GM19023 (cell line): Measurements from ENCODE around the gene MON2.
A peak's percentile ranks its signal among the peaks of the same experiment; 100 is the strongest.
"Not testable (repeated sequence)": the region's sequence is repeated elsewhere in the genome, so short reads cannot be mapped to it uniquely, and the experiment has no call there.

Source experiments
- ATAC-seq: cut with Tn5 transposase; IDR thresholded peaks from one replicate; pipeline ENCODE4 v1.9.1; 2021; ENCODE audit warnings: mild to moderate bottlenecking, moderate library complexity; ENCODE audit not compliant: unreplicated experiment

MON2 gene

GRCh38 chr12:62542814-62543213, 76.2 kb downstream of the MON2 start:
- ATAC-seq = no peak

DNA sequence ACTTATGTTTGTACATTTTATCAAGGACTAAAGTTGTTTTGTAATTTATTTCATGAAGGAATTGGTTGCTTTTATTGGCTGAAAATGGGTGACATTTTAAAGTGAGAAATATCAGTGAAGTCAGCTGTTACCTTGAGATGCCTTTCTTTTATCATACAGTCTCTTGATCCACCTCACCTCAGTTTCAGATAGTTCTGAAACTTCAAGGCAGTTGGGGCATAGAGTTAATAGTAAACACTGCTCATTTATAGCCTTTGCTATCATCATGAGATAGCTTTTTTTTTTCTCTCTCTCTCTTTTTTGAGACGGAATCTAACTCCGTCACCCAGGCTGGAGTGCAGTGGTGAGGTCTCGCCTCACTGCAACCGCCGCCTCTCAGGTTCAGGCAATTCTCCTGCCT, 76.7 kb downstream of the MON2 start:
- no peak for ATAC-seq

GRCh38 chr12:62543741-62544140, 77.1 kb downstream of the MON2 start:
- no peak for ATAC-seq

GRCh38 chr12:62552906-62553556, 86.4 kb downstream of the MON2 start:
- no peak for ATAC-seq

- ATAC-seq = not testable (repeated sequence)
Measured at GRCh38 chr12:62559366-62559765, 92.7 kb downstream of the MON2 start.

DNA sequence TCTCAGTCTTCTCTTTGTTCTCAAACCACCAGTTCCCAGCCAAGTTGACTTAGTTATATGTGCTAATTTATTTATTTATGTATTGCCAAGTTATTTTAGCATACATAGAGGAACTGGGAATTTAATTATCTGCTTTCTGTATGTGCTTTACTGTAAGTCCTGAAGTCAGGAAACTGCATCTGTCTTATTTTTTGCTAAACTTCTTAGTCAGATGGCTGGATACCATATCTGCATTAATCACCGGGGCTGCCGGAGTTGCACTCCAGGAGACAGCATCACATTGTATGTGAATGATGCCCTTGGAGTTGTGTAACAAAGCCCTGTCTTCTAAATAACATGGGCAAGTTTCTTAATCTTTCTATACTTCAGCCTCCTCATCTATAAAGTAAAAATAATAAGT, 96.2 kb downstream of the MON2 start:
- no peak for ATAC-seq

- peak; percentile 74 for ATAC-seq
Measured at GRCh38 chr12:62575036-62575435, 108.4 kb downstream of the MON2 start.

- no peak for ATAC-seq
Measured at GRCh38 chr12:62576503-62576902, 109.9 kb downstream of the MON2 start.

DNA sequence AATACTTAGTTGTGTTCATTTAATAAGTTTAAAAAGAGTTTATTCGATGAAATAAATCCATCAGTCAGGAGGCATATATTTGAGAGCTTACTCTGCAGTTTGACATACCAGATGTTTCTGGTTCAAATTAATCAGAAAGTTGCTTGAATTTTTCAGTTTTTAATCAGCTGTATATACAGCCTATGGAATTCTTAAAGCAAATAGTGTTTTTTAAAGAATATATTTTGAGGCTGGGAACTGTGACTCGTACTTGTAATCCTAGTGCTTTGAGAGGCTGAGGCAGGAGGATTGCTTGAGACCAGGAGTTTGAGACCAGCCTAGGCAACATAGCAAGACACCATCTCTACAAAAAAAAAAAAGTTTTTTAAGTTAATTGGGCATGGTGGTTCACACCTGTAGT, 112.1 kb downstream of the MON2 start:
- no peak for ATAC-seq

DNA sequence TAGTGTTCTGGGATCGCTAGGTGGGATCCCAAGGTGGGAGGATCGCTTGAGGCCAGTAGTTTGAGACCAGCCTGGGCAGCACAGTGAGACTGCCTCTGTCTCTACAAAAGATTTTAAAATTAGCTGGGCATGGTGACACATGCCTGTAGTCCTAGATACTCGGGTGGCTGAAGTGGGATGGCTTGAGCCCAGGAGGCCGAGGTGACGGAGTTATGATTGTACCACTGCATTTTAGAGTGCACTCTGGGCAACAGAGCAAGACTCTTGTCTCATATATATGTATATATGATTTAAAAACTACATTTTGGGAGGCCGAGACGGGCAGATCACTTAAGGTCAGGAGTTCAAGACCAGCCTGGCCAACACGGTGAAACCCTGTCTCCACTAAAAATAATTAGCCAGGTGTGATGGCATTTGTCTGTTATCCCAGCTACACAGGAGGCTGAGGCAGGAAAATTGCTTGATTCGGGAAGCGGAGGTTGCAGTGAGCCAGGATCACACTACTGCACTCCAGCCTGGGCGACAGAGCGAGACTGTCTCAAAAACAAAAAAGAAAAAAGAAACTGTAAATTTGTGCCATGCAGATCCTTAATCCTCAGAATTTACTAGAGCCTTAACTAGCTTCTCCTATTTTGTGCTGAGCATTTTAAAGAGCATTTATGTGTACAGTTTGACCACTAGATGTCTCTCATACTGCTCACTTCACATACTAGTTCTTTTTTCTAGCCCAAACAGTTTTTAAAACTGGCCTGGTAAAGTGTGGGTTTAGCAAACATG, 114.8 kb downstream of the MON2 start:
- ATAC-seq = no peak

- ATAC-seq = no peak
Measured at GRCh38 chr12:62582065-62582366, 115.4 kb downstream of the MON2 start.

- no peak for ATAC-seq
Measured at GRCh38 chr12:62584619-62585018, 118.0 kb downstream of the MON2 start.

- no peak for ATAC-seq
Measured at GRCh38 chr12:62586850-62587249, 120.2 kb downstream of the MON2 start.

GRCh38 chr12:62588916-62589315, 122.3 kb downstream of the MON2 start:
- no peak for ATAC-seq

DNA sequence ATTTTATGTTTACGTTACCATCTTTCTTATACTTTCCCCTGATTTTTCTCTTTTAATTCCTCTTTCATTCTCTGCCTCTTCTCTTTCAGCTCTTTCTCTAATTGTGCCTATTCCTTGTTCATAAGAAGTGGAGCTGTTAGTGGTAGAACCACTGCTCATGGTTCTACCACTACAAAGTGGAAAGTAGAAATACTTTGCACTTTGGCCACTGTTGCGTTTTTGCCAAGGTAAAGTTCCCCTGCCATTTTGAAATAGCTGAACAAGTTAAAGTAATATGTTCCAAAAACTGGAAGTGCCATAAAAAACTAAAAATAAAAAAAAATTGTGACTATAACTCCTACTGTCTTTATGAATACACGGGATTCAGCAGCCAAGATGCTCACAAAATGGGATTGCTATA, 130.6 kb downstream of the MON2 start:
- no peak for ATAC-seq

DNA sequence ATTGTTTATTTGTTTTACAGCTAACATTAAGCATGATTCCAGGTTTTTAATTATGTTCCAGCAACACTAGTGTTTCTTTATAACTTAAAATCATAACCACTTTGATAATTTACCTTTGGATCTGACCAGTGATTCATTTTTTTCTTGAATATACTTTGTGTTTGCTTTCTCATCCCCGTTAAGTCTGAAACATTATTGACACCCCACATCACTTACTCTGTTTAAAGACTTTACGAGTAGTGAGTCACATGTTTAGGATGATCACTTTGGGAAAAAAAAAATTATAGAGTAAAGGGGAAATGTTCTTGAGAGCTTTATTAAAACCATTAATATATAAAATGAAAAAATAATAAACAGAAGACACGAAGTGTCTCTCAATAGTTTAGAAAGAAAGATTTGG, 132.2 kb downstream of the MON2 start:
- ATAC-seq = no peak

DNA sequence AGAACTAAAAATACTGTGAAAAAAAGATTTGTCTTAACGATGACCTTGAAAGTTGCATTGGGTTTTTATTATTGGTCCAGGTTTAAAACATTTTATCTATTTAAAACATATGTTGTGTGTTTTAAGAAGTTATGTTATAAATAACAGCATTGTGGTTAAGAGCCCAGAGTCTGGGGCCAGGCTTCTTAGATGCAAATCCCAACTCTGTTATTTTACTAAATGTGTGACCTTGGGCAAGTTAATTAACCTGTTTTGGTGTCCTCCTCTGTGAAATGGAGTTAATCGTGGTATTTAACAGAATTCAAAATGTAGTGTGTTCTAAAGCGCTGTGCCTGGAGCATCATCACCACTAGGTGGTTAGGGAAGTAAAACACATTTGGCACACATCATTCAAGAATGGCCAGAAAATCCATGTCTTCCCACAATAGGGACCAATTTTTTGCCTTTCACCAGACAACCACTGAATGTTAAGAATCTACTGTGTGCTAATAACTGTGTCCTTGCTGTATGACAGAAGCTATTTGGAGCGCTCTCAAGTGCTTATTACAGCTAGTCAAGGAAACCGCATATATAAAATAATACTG, 133.3 kb downstream of the MON2 start:
- ATAC-seq = no peak

DNA sequence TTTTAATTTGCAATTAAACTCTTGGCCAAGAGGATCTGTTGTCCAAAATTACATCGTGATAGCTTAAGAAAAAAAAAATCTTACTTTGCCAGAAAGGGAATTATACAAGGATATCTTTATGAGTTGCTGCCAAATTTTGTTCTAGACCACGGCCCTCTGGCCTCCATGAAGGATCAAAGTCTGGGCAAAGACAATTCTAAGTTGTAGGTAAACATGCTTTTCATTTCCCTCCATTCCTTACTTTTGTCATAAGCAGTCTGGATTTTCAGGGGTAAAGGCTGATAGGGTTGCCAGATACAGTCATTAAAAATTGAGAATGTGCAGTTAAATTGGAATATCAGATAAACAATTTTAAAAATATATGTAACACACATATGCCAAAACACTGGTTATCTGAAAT, 135.1 kb downstream of the MON2 start:
- ATAC-seq = no peak

- ATAC-seq = peak; percentile 67
Measured at GRCh38 chr12:62602255-62603060, 135.8 kb downstream of the MON2 start.

GRCh38 chr12:62603061-62603810, 136.6 kb downstream of the MON2 start:
- peak; percentile 65 for ATAC-seq

DNA sequence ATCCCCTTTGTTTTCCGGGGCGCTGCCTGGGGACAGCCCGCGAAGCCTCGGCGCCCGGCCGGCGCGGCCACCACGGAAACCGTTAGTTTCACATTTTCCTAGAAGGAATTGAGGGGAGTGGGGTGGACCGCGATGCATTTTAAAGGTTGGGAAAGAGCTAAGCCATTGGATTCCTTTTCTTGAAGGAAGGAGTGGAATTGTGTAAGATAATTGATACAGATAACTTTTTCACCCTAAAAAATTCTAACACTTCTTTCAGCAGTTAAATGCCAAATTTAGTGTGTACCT, 137.1 kb downstream of the MON2 start:
- no peak for ATAC-seq
